Breast epithelium (tissue), 3 donors: ENCODE data around the gene DNAI1.
"Not testable (repeated sequence)": the region's sequence is repeated elsewhere in the genome, so short reads cannot be mapped to it uniquely, and the experiment has no call there.

ENCODE experiments used
- CTCF ChIP-seq, 3 donors: fragments of 450-650 bp; IDR thresholded peaks; one replicate each; pipeline ENCODE4 v1.5.1; 2016 to 2017; ENCODE audit warnings: antibody characterized with exemption in 3 of 3, mild to moderate bottlenecking in 3 of 3, moderate library complexity in 3 of 3
- POLR2A ChIP-seq: fragments of 450-650 bp; IDR thresholded peaks from one replicate; pipeline ENCODE4 v1.6.1; 2016; ENCODE audit warnings: antibody characterized with exemption, mild to moderate bottlenecking, moderate library complexity
- POLR2AphosphoS5 ChIP-seq, 3 donors: sonication (generic); formaldehyde crosslinking; IDR thresholded peaks; one replicate each; pipeline ENCODE4 v1.6.1; 2017; ENCODE audit warnings: antibody characterized with exemption in 3 of 3

- TF ChIP-seq CTCF (IDR thresholded peaks at IDR 0.05); POLR2A; POLR2AphosphoS5 (IDR thresholded peaks at IDR 0.05): not testable (repeated sequence)
Observed at GRCh38 chr9:34482746-34483145, 24.1 kb downstream of the DNAI1 start.
